ENCODE measurements around the gene CNKSR1.

Gene CNKSR1

DNA sequence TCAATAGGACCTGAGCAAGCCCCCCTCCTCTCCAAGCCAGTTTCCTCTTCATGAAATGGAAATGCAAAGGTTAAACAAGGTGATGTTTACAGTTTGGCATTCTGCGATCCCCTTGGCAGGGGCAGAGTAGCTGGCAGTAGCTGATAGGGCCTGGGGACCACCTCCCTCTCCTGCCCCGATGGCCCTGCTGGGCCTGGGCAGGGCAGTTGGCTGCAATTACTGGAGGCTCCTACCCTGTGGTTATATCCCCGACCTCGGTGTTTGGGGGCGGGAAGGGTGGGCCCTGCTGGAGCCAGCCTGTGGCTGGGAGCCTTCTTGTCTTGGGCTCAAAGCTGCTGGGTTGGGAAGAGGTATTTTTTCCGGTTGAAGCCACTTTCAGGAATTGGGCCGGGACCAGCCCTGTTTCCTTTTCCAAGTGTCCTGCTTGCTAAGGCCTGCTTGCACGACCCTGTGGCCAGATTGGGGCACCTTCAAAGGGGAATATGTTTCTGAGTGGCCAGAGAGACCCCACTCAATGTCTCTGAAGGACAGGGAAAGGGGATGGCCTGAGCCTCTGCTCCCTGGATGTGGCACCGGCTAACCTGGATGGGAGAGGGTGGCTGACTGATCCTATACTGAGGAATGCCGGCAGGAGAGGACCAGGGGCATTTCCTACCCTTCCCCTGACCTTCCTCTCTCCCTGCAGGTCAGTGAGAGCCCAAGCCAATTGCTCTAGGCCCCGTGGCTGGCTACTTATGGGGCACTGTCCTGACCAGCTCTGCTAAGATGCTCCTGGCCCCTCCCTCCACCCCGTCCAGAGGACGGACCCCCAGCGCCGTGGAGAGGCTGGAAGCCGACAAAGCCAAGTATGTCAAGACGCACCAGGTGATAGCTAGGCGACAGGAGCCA is 16.5 kb upstream of the CNKSR1 start:
- DNase-seq (ENCODE audit: low read depth), result no peak

DNA sequence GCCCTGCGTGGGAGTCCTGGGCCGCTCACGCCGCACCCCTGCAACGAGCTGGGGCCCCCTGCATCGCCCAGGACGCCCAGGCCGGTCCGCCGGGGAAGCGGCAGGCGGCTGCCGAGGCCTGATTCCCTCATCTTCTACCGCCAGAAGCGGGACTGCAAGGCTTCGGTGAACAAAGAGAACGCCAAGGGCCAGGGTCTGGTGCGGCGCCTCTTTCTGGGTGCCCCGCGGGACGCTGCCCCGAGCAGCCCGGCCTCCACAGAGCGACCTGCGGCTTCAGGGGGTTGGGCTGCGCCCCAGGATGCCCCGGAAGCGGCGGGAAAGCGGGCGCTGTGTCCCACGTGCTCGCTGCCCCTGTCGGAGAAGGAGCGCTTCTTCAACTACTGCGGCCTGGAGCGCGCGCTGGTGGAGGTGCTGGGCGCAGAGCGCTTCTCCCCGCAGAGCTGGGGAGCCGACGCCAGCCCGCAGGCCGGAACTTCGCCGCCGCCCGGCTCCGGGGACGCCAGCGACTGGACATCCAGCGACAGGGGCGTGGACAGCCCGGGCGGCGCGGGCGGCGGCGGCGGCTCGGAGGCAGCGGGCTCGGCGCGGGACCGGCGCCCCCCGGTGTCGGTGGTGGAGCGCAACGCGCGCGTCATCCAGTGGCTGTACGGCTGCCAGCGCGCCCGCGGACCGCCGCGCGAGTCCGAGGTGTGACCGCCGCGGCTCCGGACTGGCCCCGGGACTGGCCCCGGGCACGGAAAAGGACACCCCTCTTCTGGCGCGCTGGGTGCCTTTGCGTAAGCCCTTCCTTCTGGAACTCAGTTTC is 15.7 kb upstream of the CNKSR1 start:
- DNase-seq (ENCODE audit: low read depth), result no peak

DNA sequence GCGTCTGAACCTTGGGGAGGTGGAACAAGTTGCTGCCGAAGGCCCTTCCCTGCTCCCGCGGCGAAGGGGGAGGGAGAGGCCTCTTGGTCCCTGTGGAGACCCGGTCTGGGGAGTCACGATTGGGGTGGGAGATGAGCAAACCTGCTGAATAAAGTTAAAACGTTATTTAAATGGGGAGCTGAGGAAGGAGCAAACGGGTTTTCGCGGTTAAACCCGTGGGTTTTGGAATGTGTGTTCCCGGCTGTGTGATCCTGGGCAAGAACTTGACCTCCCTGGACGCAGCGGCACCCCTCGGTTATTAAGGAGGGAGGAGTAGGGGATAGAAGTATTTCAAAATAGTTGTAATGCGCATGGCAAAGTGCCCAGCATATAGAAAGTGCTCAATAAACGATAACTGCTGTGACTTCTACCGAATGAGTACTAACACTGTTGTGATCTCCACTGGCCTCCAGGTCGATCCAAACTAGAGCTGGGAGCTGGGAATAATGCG is 15.0 kb upstream of the CNKSR1 start:
- no peak for DNase-seq (ENCODE audit: low read depth)

DNA sequence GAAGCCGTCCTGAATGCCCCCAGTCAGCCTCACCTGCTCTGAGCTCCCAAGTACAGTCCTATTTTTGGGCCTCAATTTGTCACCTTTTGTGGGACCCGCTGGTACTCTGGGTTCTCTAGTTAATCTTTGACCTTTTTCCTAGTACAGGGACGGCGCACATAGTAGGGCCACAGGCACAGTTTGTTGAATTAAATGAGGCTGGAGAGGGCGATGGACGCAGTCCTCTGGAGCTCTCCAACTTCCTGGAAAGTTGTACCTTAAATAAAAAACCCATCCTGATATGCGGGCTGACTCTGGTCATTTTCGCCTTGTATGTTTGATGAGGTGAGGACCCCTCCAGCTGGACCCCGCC is 13.6 kb upstream of the CNKSR1 start:
- no peak for DNase-seq (ENCODE audit: low read depth)

DNA sequence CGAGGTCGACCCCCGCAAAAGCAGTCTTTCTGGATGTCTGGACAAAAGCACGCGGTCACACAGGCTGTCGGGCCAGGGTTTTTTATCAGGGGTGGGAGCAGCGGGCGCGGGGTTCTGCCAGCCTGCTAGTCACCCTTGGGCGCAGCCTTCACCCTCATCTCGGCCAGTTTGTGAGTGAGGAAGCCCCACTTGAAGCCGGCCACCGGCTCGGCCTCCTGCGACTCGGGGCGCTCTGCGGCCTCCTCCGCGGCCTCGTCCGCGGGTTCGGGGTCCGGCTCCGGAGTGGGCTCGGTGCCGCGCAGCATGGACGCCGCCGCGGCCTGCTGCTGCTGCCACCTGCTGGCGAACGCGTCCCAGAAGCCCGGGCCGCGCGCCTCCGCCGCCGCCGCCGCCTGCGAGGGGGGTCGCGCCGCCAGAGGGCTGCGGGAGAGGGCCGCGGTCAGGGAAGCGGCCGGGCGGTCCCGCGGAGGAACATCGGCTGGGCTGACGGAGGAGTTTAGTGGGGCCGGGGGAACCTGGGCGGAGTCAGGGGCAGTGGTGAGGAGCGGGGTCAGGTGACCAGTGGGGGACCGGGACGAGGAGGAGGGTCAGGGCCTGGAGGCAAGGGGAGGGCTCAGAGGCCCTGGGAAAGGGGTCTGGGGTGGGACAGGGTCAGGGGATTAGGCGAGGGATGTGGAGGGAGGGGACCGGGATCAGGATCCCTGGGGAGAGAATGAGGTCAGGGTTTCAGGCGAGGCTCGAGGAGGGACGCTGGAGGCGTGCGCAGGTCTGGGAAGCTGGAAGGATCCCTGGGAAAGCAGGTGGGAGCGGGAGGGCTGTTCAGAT is 13.0 kb upstream of the CNKSR1 start:
- no peak for DNase-seq (ENCODE audit: low read depth)

DNA sequence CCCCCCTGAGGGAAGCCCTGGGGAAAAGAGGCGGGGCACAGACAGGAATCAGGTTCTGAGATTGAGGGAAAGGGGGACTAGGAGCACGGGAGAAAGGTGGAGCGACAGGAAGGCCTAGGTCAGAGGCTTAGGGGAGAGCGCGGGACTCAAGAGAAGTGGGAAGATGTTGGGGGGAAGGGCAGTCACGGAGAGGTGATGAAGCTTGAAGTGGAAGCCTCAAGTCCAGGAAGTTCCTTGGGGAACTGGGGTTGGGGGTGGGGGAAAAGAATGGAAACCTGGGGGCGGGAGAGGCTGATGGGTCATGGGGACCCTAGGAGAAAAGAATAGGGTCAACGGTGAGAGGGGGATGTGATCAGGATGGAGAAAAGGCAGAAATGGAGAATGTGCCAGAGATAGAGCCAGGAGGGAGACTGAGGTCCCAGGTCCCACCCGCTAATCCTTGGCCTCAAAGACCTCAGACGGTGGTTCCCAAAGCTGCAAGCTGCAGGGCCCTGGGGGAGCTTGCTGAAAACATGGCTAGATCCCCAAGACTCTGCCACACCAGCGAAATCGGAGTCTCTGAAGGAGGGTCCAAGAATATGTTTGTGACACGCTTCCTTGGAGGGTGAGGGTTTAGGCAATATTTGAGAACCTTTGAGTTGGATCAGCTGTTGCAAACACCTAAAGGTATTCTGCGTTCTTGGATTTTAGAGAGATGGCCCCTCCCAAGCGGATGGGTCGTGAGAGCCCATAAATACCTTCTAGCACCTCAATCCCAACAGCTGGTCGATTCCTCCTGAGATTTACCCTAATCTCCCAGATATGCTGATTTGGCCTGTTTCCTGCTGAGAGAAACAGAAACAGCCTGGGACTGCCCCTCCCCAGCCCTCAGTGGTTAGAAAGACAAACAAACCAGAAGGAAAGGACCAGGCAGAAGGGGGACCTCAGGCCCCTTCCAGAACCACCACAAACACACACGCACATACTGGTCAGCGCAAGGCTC is 12.1 kb upstream of the CNKSR1 start:
- DNase-seq (ENCODE audit: low read depth), result no peak

DNA sequence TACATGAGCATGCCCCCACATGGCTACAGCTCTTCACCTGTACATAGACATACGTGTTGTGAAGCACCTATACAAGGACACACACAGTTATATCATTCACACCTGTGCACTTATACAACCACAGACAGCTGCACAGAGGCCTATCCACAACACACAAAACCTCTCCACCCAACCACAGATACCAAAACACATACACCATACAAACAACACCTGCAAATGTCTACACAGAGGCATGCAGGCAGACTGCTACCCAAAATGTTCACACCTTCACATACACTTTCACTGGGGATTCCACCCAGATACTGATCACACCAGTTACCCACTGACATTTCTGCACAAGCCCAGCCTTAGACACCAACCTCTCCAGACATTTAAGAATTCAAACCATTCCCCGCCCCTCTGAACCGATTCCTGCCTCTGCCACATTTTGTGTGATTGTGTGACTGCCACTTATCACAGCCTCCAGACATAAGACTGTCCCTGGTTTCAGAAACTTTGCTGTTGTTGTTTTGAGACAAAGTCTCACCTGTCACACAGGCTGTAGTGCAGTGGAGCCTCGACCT is 10.5 kb upstream of the CNKSR1 start:
- no peak for DNase-seq (ENCODE audit: low read depth)

DNA sequence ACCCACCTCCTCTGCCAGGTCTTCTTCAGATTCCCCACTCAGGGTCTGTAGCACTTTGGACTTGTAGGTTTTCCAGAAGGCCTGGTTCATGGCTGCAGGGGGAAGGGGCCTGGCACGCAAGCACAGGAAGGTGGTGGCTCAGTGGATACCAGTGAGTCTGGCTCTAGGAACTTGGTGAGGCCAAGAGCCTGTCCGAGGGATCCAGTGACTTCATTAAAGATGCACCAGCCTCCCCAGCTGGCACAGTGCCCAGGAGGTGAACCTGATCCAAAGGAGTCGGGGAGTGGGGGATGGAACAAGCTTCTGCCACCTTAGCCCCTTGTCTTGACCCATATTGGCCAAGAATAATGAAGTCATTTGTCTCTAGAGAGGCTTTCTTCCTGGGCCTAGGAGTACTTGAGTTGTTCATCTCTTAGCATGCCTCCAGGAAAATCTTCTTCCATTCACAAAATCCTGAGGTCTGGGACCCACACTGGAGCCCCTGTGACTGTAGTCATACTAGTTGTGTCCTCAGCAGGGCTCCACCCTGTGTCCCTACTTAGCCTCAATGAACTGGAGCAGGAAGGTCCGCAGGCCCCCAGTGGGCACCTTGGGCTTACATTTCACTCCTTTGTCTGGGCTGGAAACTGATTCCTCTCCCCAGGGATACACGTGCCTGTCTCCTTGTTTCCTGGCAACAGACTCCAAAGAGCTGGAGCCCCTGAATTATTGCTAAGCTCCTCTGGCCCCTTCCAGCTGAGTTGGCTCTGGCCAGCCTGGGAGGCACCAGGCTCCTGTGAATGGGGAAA is 8.7 kb upstream of the CNKSR1 start, which contains the start of gene C1orf232:
C1orf232 (minus strand) TSS at position 554 of the 788 bp plus-strand sequence; CDS start at position 90, 464 bp downstream.
- DNase-seq (ENCODE audit: low read depth), result no peak

DNA sequence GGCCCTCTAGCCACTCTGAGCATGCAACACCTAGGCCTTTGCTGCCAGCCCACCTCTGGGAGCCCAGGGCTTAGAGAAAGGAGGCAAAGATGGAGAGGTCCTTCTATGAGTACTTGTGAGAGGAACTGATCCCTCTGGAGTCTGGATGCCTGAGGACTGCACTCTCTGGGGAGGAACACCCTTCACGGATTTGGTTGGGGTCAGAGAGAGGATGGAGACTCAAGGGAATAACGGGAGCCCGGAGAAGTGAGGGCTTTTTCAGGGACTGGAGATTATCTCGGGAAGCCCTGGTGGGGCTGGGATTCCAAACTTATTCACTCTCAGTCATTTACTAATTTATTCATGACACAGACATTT is 8.1 kb upstream of the CNKSR1 start:
- no peak for DNase-seq (ENCODE audit: low read depth)

DNA sequence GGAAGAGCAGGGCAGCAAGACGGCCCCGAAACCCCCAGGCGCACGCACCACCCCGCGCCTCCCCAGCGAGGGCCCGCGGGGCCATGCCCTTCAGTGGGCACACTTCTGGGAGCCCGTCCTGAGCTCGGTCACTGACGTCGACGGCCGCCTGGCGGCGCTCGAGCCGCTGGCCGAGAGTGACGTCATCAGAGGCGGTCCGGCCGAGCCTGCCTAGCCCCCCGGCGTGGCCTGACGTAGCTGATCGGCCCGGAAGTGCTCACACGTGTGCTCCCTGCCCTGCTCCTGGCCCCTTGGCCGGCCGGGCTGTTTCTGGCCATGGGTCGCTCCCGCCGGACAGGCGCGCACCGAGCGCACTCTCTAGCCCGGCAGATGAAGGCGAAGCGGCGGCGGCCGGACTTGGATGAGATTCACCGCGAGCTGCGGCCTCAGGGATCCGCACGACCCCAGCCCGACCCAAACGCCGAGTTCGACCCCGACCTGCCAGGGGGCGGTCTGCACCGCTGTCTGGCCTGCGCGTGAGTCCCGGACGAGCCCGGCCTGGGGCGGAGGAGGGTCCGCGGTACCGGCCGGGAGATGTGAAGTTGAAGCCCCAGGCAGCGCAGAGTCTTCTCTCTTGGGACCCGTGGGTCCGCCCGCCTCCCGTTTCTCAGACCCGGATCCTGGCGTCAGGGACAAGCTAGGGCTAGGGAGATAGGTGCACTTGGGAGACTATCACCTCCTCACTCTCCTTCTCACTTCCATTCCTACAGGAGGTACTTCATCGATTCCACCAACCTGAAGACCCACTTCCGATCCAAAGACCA is 7.4 kb upstream of the CNKSR1 start, which contains the start of gene ZNF593:
ZNF593 (plus strand) TSS at position 240 of the 803 bp plus-strand sequence; CDS start at position 316, 76 bp downstream.
- peak; percentile 47 for DNase-seq (ENCODE audit: low read depth)

DNA sequence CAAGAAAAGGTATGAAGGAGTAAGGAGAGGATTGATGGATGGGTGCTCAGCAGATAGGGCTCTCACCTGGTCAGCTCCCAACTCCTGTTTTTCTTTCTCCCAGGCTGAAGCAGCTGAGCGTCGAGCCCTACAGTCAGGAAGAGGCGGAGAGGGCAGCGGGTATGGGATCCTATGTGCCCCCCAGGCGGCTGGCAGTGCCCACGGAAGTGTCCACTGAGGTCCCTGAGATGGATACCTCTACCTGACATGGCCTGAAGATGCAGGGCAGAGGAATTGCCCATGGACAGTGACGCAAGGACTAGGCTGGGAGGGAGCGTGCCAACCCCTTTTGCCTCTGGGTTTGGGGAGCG is 6.8 kb upstream of the CNKSR1 start:
- DNase-seq (ENCODE audit: low read depth), result no peak

DNA sequence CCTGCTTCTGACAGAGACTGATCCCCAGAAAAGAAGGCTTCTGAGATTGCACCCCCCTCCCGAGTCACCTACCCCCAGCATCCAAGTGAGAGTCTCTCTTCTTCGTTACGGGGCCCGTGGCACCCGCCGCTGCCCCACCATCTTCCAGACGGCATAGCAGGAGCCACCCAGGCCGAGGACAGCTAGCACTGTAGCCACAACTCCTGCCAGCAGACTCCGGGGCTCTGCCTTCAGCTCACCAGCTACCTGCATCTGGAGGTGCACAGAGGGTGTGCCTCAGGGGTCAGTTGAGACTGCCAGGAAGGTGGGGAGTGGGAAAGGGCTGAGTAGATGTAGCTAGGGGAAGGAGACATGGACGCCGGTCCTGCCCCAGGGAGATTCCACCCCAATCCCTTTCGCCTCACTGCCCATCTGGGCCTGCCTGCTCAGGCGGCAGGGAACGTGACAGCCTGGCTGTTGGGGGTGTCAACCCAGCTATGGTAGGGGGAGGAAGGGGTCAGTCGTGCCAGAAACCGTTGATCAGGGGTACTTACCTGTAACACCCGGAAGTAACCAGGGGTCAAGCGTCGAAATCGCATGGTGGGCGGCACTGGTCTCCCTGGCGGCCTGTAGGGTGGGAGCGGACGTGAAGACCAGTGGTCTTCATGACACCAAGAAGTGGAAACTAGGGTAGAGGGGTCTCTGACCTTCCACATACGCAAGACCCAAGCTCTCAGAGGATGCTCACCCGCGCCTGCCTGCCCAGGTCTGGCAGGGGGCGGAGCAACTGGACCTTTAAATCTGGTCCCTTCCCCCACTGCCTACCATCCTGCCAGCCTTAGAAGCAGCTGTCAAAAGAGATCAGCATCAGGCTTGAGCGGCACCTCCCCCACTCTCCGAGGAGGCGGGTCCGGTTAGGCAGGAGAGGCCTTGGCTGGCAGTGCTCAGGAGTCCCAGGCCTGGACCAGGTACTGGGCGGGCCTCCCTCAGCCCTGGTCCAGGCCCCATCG is 5.9 kb upstream of the CNKSR1 start, which contains the start of gene ZNF593OS:
ZNF593OS (minus strand) TSS at position 749 of the 989 bp plus-strand sequence; CDS start at position 578, 171 bp downstream.
- DNase-seq (ENCODE audit: low read depth), result no peak

DNA sequence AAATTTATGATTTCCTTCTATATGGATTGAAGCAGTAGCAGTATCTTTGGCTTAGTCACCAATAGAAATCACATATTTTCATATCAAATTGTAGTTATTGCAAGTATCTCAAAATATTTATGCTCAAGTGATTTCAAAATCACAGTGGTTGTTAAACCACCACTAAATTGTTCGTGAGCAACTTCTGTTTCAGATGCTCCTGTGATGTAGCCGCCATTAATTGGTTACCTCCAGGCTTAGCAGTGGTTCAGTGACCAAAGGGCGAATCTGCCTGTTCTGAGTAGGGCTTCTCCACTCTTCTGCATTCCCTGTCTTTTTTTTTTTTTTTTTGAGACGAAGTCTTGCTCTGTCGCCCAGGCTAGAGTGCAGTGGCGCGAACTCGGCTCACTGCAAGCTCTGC is 1.9 kb upstream of the CNKSR1 start:
- DNase-seq (ENCODE audit: low read depth), result no peak

DNA sequence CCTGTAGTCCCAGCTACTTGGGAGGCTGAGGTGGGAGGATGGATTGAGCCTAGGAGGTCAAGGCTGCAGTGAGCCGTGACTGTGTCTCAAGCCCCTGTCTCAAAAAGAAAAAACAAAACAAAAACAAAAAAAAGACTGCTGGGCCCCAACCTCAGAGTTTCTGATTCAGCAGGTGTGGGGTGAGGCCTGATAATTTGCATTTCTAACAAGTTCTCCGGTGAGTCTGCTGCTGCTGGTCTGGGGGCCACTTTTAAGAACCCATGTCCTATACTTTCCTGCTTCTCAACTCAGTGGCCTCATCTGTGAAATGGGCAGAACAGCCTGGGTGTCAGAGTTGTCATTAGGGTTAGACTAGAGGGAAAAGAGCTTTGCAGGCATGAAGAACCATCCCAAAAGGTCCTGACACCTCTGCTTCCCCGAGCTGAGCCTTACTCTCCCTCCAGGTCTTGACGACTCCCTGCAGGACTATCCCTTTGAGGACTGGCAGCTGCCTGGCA is 2.8 kb downstream of the CNKSR1 start:
- DNase-seq (ENCODE audit: low read depth), result no peak

DNA sequence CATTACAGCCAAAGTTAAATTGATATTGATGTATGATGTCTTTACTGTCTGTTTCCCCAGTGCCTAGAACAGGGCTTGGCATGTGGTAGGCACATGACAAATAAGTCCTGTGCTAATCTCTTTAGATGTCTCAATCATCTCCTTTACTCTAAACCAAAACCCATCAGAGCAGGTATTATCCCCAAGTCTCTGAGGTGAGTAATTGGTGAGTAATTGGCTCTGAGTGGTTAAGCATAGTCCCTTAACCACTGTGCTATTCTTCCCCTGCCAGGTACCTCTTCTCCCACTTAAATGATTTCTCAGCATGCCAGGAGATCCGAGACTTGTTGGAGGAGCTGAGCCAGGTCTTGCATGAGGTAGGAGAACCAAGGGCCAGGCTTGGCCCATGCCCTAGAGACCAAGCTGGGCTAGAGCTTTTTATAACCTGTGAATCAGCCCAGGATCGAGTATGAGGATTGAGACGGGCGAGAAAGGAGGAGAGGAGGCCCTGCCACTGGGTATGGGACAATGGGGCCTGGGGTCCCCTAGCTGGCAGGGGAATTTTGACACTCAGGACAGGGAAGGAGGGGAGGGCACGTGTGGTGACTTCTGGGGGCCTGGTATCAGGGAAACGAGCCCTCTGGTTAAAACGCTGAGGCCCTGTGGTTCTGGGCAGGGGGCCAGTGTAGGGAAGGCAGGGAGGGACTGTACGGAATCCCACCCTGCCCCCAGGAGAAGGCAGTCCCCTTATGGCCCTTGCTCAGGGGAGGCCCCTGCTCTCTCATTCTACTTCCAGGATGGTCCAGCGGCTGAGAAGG is 4.5 kb downstream of the CNKSR1 start:
- DNase-seq (ENCODE audit: low read depth), result no peak

DNA sequence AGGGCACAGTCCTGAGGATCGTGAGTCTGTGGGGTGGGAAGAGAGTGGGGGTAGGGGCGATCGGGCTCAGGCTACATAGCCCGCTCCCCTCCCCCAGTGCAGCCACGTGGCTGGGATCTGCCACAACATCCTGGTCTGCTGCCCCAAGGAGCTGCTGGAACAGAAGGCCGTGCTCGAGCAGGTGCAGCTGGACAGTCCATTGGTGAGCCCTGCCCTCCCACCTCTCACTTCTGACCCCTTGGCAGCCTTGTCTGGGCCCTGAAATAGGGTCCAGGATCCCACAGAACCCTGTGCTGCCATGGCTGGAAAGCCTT is 5.0 kb downstream of the CNKSR1 start:
- no peak for DNase-seq (ENCODE audit: low read depth)

DNA sequence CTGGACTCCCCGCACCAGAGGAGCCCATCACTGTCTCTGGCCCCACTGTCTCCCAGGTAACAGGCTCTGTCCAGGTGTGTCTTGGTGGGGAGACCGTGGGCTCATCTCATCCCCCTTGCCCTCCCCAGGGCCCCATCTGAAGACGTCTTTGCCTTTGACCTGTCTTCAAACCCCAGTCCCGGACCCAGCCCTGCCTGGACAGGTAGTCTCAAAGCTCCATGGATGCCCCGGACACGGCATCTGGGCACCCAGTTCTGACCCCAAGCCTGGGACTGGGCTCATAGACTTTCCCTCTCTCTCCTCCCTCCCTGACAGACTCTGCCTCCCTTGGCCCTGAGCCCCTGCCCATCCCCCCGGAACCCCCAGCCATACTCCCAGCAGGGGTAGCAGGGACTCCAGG is 6.8 kb downstream of the CNKSR1 start:
- DNase-seq (ENCODE audit: low read depth), result no peak

Data from HS-5 (cell line).